Ureter (tissue), 1 donor: ENCODE results near the gene GHR. TPM values are rescaled to one million over a fixed set of nuclear protein-coding genes. Genes with fewer than 3 reads are reported as not detected.

Source experiments
- DNase-seq: peaks from one replicate; pipeline ENCODE4 v3.0.0-alpha.2; 2020; ENCODE audit warnings: low spot score
- total RNA-seq: library from RNA; stranded (reverse); gene quantifications from one replicate; pipeline ENCODE4 v1.2.4, GENCODE V29; 2023
- donor health status: DM: yes; HTN: yes; CAD: no.

GHR gene
- total RNA-seq, 1 donor from 2014 or later, result 3.6 TPM

GRCh38 chr5:42516282-42517042 is 93.2 kb downstream of the GHR start:
- no peak for DNase-seq

- DNase-seq, result no peak
These were observed 93.9 kb downstream of the GHR start for GRCh38 chr5:42517164-42517563.

GRCh38 chr5:42518595-42519221 is 95.5 kb downstream of the GHR start:
- no peak for DNase-seq

- no peak for DNase-seq
These were observed 97.0 kb downstream of the GHR start for GRCh38 chr5:42520203-42520602.

GRCh38 chr5:42520957-42521356 is 97.7 kb downstream of the GHR start:
- no peak for DNase-seq

- DNase-seq, result no peak
These were observed 98.2 kb downstream of the GHR start for GRCh38 chr5:42521406-42521805.

GRCh38 chr5:42522783-42523182 is 99.5 kb downstream of the GHR start:
- DNase-seq, result no peak

GRCh38 chr5:42526179-42526578 is 102.9 kb downstream of the GHR start:
- no peak for DNase-seq

GRCh38 chr5:42531611-42532010 is 108.4 kb downstream of the GHR start:
- no peak for DNase-seq

GRCh38 chr5:42542106-42542505 is 118.9 kb downstream of the GHR start:
- no peak for DNase-seq

GRCh38 chr5:42543774-42544173 is 120.5 kb downstream of the GHR start:
- no peak for DNase-seq

- no peak for DNase-seq
These were observed 121.8 kb downstream of the GHR start for GRCh38 chr5:42545038-42545437.

- DNase-seq, result no peak
These were observed 123.9 kb downstream of the GHR start for GRCh38 chr5:42547141-42547540.

- DNase-seq, result no peak
These were observed 124.7 kb downstream of the GHR start for GRCh38 chr5:42547894-42548293.

GRCh38 chr5:42552597-42552996 is 129.4 kb downstream of the GHR start:
- no peak for DNase-seq

- DNase-seq, result no peak
These were observed 130.2 kb downstream of the GHR start for GRCh38 chr5:42553461-42553860.

GRCh38 chr5:42555010-42555409 is 131.8 kb downstream of the GHR start:
- DNase-seq, result no peak

GRCh38 chr5:42555797-42556196 is 132.6 kb downstream of the GHR start:
- no peak for DNase-seq

GRCh38 chr5:42557689-42558088 is 134.4 kb downstream of the GHR start:
- DNase-seq, result no peak

- DNase-seq, result no peak
These were observed 138.4 kb downstream of the GHR start for GRCh38 chr5:42561656-42562055.

- no peak for DNase-seq
These were observed 141.6 kb downstream of the GHR start for GRCh38 chr5:42564689-42565356.

GRCh38 chr5:42566652-42567295 is 143.5 kb downstream of the GHR start:
- DNase-seq, result no peak

GRCh38 chr5:42569325-42569724 is 146.1 kb downstream of the GHR start:
- no peak for DNase-seq
